Right lobe of liver (tissue), 6 donors: Measurements from ENCODE around the gene KCMF1. TPM values are rescaled to one million over a fixed set of nuclear protein-coding genes. Genes with fewer than 3 reads are reported as not detected.

ENCODE experiments used
- ATAC-seq, 4 donors: fragments of 200-7000 bp; cut with Tn5 transposase; one replicate each; pipeline ENCODE4 v1.9.1; 2020; ENCODE audit warnings: mild to moderate bottlenecking in 4 of 4, moderate library complexity in 4 of 4
- DNase-seq, 3 donors: peaks; one replicate each; pipeline ENCODE4 v3.0.0-alpha.2; 2020
- H3K27ac ChIP-seq, 3 donors: fragments of 200-600 bp; one replicate each; pipeline ENCODE4 v1.8.0; 2022
- H3K27me3 ChIP-seq, 2 donors: fragments of 200-600 bp; one replicate each; pipeline ENCODE4 v1.8.0; 2022
- H3K36me3 ChIP-seq, 4 donors: fragments of 200-600 bp; sonication (generic) in 1 of 4; one replicate each; pipeline versions ENCODE4 v1.5.1 to v1.8.0; 2017 to 2022; ENCODE audit warnings: control low read depth in 1 of 4
- H3K4me1 ChIP-seq, 4 donors: fragments of 200-600 bp; sonication (generic) in 1 of 4; one replicate each; pipeline versions ENCODE4 v1.5.1 to v1.8.0; 2017 to 2022; ENCODE audit warnings: control low read depth in 1 of 4
- H3K4me3 ChIP-seq, 3 donors: fragments of 200-600 bp; one replicate each; pipeline ENCODE4 v1.8.0; 2022
- H3K9me3 ChIP-seq, 4 donors: fragments of 200-600 bp; sonication (generic) in 1 of 4; one replicate each; pipeline versions ENCODE4 v1.5.1 to v1.8.0; 2017 to 2022; ENCODE audit warnings: control low read depth in 1 of 4
- CTCF ChIP-seq, 4 donors: fragments of 200-600 bp in 3 of 4; fragments of 450-650 bp in 1 of 4; IDR thresholded peaks; one replicate each; pipeline versions ENCODE4 v1.5.1 to v1.8.0; 2016 to 2022; ENCODE audit warnings: antibody characterized with exemption in 4 of 4, mild to moderate bottlenecking in 2 of 4
- POLR2A ChIP-seq: fragments of 450-650 bp; IDR thresholded peaks from one replicate; pipeline ENCODE4 v1.6.1; 2017; ENCODE audit warnings: antibody characterized with exemption, mild to moderate bottlenecking
- WGBS: methylation state at CpG from one replicate; pipeline ENCODE4 v1.1.6; 2018; ENCODE audit warnings: low coverage, low lambda C conversion rate; ENCODE audit not compliant: insufficient coverage; ENCODE audit errors: missing lambda C conversion rate; 5-methylcytosine and 5-hydroxymethylcytosine counted together
- intact Hi-C, 2 donors: fragments of 100-400 bp; cut with DNase I; formaldehyde crosslinking; loops; one replicate each; pipeline versions ENCODE4 v1.11.2 to v1.14.1; 2022
- total RNA-seq, 6 experiments: library from RNA; depleted of rRNA in 2 of 6; stranded (reverse); fragments of >200 nt in 2 of 6; fragmentation: NEBNext Ultra II Directional in 3 of 6; extraction: Animal tissue kit (Norgen Biotek cat#: 25700) in 3 of 6; gene quantifications; one replicate each; pipeline versions ENCODE4 v1.1.0 to v1.2.4, GENCODE V29; 2016 to 2023
- donor health status: DM: no; HTN: yes; CAD: no.
- donor health status: DM: no; HTN: no; CAD: no.
- donor health status: DM: no; HTN: no; CAD: no.
- donor health status: DM: no; HTN: yes; CAD: no.
- donor health status: DM: no; HTN: yes; CAD: no.

Gene KCMF1
- total RNA-seq, 6 experiments from 2014 or later, result 28.6 to 45.3 (median 35.4) TPM

DNA sequence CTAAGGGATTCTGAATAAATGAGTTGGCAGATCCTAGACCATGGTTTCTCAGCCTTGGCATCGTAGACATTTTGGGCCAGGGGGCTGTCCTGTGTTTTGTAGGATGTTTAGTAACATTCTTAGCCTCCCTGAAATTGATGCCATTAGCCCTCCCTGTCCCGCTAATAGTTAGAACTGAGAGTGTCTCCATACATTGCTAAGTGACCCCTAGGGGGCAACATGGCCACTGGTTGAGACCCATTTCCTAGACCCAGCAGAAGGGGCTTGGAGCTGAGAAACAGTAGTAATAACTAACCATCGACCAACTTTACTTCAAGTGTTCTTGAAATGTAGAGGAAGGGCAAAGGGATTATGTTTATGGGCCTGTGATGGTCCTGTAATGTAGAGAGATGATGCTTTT lies 40.8 kb downstream of the KCMF1 start:
- Histone ChIP-seq H3K4me1 (peaks cover 0 to 6% (median 0%) of the 10 kb centered on the region in 4 donors), H3K36me3 (peaks cover 0 to 8% (median 3%) of the 10 kb centered on the region in 4 donors), H3K27ac (no peak overlapping the region), H3K27me3 (no peaks in the 10 kb centered on the region), H3K9me3 (no peaks in the 10 kb centered on the region), H3K4me3 (no peak overlapping the region)
- ATAC-seq (no peak), DNase-seq (no peak)
- TF ChIP-seq POLR2A, result no peak
- no peak for TF ChIP-seq CTCF (IDR thresholded peaks at IDR 0.05)
- intact Hi-C loops, result no loop called here
- WGBS, result 85% methylated on average over 3 of the region's 3 CpGs

- 60% methylated on average over 4 of the region's 4 CpGs for WGBS
Measured at GRCh38 chr2:85012431-85012830, 41.5 kb downstream of the KCMF1 start.

DNA sequence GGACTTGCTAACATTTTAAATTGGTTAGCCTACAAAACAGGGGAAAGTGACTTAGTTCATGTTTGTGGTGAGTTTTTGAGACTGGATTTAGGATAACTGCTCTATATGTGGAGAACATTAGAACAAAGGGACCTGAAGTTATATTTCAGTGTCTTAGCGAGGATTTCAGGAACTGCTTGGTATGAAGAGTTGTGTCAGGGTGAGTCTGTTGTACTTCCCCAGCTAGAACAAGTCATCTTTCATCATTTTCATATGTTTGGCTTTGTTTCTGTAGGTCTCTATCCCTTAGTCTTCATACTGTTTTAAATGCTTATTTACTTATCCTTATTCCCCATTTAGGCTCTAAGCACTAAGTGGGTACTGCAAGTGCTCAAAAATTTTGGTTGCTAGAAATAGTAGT lies 41.9 kb downstream of the KCMF1 start:
- peaks cover 0 to 6% (median 2%) of the 10 kb centered on the region in 4 donors for H3K4me1 ChIP-seq
- intact Hi-C loops, result no loop called here
- H3K4me3 ChIP-seq, result no peak overlapping the region
- 62% methylated on average over 1 of the region's 1 CpG for WGBS
- DNase-seq (no peak), ATAC-seq (no peak)
- H3K27me3 ChIP-seq, result no peaks in the 10 kb centered on the region
- TF ChIP-seq CTCF (IDR thresholded peaks at IDR 0.05) (no peak), POLR2A (no peak)
- no peak overlapping the region for H3K27ac ChIP-seq
- no peaks in the 10 kb centered on the region for H3K9me3 ChIP-seq
- peaks cover 0 to 5% (median under 1%) of the 10 kb centered on the region in 4 donors for H3K36me3 ChIP-seq

More at GRCh38 chr2:85012431-85012830, 41.5 kb downstream of the KCMF1 start:
- peaks cover 0 to 5% (median 2%) of the 10 kb centered on the region in 4 donors for H3K36me3 ChIP-seq
- H3K4me3 ChIP-seq, result no peak overlapping the region
- no peaks in the 10 kb centered on the region for H3K27me3 ChIP-seq
- no peaks in the 10 kb centered on the region for H3K9me3 ChIP-seq
- TF ChIP-seq CTCF (IDR thresholded peaks at IDR 0.05) (no peak), POLR2A (no peak)
- DNase-seq, result no peak
- no peak overlapping the region for H3K27ac ChIP-seq
- no peak for ATAC-seq
- peaks cover 0 to 6% (median under 1%) of the 10 kb centered on the region in 4 donors for H3K4me1 ChIP-seq
- intact Hi-C loops, result no loop called here

DNA sequence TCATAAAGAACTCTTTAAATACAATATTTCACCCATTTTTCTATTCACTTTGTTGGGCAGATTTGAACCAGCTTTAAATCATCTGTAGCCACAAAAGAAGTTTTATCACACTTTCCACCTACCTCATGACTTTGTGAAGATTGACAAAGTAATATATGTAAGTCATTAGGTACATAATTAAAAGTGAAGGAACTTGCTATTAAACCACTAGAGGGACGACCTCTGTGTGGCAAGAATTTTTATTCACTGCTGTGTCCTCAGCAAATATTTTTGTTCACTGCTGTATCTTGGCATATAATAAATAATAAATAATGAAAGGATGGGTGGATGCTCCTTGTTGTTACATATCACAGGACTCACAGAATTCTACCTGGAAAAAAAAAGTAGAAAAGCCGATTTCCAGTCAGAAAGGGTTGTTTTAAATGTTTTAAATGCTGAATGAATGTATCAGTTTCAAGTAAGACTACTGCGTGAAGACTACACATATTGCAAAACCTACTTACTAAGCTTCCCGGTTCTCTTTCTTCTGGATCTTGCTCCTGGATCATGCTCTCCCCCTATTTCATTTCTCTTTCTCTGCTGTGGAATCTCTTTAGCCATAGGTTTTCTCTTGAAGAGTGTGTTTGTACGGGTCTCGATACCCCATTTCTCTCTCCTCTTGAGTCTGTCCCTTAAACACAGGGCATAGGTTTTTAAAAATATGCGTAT lies 44.8 kb downstream of the KCMF1 start:
- no peaks in the 10 kb centered on the region for H3K27me3 ChIP-seq

DNA sequence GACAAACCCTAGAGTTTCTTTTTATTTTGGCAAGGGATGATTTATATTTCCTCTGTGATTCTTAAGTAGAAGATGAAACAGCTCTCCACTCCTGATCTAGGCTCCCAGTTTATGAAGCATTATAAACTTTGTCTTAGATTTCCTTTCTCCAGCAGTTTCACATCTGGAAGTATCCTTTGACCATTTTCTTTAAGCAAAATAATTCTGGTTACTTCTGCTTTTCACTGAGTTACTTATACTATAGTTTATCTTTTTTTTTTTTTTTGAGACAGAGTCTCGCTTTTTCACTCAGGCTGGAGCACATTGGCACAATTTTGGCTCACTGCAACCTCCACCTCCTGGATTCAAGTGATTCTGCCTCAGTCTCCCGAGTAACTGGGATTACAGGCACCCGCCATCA lies 45.5 kb downstream of the KCMF1 start:
- H3K4me1 ChIP-seq, result peaks cover 0 to 14% (median 4%) of the 10 kb centered on the region in 4 donors
- no peak for DNase-seq
- TF ChIP-seq POLR2A (no peak), CTCF (IDR thresholded peaks at IDR 0.05) (no peak)
- no peak overlapping the region for H3K4me3 ChIP-seq
- H3K27ac ChIP-seq, result no peak overlapping the region
- intact Hi-C loops, result no loop called here
- ATAC-seq, result no peak
- H3K27me3 ChIP-seq, result no peaks in the 10 kb centered on the region
- WGBS, result 77% methylated on average over 3 of the region's 3 CpGs
- no peaks in the 10 kb centered on the region for H3K9me3 ChIP-seq
- H3K36me3 ChIP-seq, result no peaks in the 10 kb centered on the region

More for the DNA sequence above, 44.8 kb downstream of the KCMF1 start:
- no peak overlapping the region for H3K27ac ChIP-seq
- 42% methylated on average over 7 of the region's 7 CpGs for WGBS
- intact Hi-C loops, result no loop called here
- no peak for ATAC-seq
- no peak overlapping the region for H3K4me3 ChIP-seq
- H3K36me3 ChIP-seq, result no peaks in the 10 kb centered on the region
- peaks cover 0 to 14% (median 4%) of the 10 kb centered on the region in 4 donors for H3K4me1 ChIP-seq
- TF ChIP-seq POLR2A, result no peak
- H3K9me3 ChIP-seq, result no peaks in the 10 kb centered on the region
- DNase-seq, result no peak
